ENCODE data around the gene RELB. TPM values are rescaled to one million over a fixed set of nuclear protein-coding genes. Genes with fewer than 3 reads are reported as not detected.

Gene RELB
- total RNA-seq, 1 experiment from 2014 or later, result 15.2 TPM

DNA sequence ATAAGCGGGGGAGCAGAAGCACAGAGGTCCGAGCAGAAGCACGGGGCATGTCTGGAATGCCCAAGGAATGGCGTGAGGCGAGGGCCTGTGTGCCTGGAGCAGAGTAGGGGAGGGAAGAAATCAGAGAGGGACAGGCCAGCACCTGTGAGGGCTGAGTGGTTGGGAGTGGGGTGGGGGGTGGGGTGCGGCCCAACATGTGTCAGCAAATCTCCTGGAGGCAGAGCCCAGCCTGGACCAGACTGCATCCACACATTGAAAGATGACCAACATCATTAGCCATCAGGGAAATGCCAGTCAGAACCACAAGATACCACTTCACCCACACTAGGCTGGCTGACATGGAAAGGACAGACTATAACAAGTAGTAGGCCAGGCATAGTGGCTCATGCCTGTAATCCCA, 48.8 kb downstream of the RELB start:
- Histone ChIP-seq H3K27me3 (ENCODE audit: low read length) (no peaks in the 10 kb centered on the region), H3K4me3 (ENCODE audit: low read length) (no peak overlapping the region), H3K79me2 (ENCODE audit: low read length) (peaks cover 39% of the 10 kb centered on the region), H3K9ac (ENCODE audit: low read length) (no peak overlapping the region), H3F3A (ENCODE audit: low read length, unreplicated experiment) (no peaks in the 10 kb centered on the region), H3K9me3 (ENCODE audit: low read length) (no peaks in the 10 kb centered on the region), H3K27ac (ENCODE audit: low read length) (no peak overlapping the region), H3K36me3 (ENCODE audit: low read depth, low read length) (peaks cover 9% of the 10 kb centered on the region; the same call in 1 of the 2 replicates), H3K9me2 (replicated peaks; ENCODE audit: low read length) (no peaks in the 10 kb centered on the region), H2AFZ (ENCODE audit: low read length) (no peak overlapping the region), H3K4me2 (ENCODE audit: low read length) (no peak overlapping the region), H4K20me1 (ENCODE audit: low read length) (no peaks in the 10 kb centered on the region; the same call in 1 of the 2 replicates), H3K4me1 (ENCODE audit: insufficient read depth, low read length) (no peaks in the 10 kb centered on the region)
- no TSS peak for BruUV-seq (replicated peaks)
- TF ChIP-seq EZH2 (IDR thresholded peaks at IDR 0.05; ENCODE audit: low read length, unreplicated experiment) (no peak), EZH2phosphoT487 (IDR thresholded peaks at IDR 0.05; ENCODE audit: borderline replicate concordance, low read length) (no peak)
- TF ChIP-seq, protein P1, sequence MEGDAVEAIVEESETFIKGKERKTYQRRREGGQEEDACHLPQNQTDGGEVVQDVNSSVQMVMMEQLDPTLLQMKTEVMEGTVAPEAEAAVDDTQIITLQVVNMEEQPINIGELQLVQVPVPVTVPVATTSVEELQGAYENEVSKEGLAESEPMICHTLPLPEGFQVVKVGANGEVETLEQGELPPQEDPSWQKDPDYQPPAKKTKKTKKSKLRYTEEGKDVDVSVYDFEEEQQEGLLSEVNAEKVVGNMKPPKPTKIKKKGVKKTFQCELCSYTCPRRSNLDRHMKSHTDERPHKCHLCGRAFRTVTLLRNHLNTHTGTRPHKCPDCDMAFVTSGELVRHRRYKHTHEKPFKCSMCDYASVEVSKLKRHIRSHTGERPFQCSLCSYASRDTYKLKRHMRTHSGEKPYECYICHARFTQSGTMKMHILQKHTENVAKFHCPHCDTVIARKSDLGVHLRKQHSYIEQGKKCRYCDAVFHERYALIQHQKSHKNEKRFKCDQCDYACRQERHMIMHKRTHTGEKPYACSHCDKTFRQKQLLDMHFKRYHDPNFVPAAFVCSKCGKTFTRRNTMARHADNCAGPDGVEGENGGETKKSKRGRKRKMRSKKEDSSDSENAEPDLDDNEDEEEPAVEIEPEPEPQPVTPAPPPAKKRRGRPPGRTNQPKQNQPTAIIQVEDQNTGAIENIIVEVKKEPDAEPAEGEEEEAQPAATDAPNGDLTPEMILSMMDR (conservative IDR thresholded peaks at IDR 0.05; ENCODE audit: low read depth, low read length), result no peak
- ChIA-PET CTCF (no interaction called here), POLR2A (ENCODE audit: unreplicated experiment) (no interaction called here)
- ATAC-seq, result no peak
- intact Hi-C loops (cut with micrococcal nuclease), result no loop called here
- DNase-seq, result no peak

DNA sequence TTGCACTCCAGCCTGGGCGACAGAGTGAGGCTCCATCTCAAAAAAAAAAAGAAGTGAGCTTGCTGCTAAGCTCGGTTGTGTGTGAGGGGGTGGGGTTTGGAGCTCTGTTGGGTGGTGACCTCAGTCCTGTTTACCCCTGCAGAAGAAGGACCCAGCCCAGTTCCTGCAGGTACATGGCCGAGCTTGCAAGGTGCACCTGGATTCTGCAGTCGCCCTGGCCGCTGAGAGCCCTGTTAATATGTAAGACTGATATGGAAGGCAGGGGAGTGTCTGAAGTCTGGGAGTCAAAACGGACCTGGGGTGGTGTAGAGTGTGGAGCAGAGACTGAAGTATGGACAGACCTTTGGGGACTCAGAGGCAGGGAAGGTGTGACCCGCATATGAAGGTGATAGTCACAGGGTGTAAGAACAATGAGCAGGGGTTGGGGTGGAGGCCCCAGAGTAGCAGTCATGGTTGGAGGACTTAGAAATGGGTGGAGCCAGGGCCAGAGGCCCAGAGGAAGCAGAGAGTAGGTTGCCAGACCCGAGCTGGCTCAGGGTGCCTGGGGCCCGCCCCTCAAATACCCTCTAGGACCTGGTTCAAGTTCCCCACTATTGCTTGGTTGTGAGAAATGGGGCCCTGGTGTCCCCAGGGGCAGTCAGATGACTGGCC, 50.8 kb downstream of the RELB start:
- Histone ChIP-seq H3F3A (ENCODE audit: low read length, unreplicated experiment) (no peaks in the 10 kb centered on the region), H3K9me3 (ENCODE audit: low read length) (no peaks in the 10 kb centered on the region), H2AFZ (ENCODE audit: low read length) (no peak overlapping the region), H3K9ac (ENCODE audit: low read length) (no peak overlapping the region), H3K36me3 (ENCODE audit: low read depth, low read length) (peaks cover 6% of the 10 kb centered on the region; the same call in 1 of the 2 replicates), H3K4me3 (ENCODE audit: low read length) (no peak overlapping the region), H3K27me3 (ENCODE audit: low read length) (no peaks in the 10 kb centered on the region), H3K27ac (ENCODE audit: low read length) (no peak overlapping the region), H4K20me1 (ENCODE audit: low read length) (no peaks in the 10 kb centered on the region; the same call in 1 of the 2 replicates), H3K79me2 (ENCODE audit: low read length) (peaks cover 22% of the 10 kb centered on the region), H3K9me2 (replicated peaks; ENCODE audit: low read length) (no peaks in the 10 kb centered on the region), H3K4me1 (ENCODE audit: insufficient read depth, low read length) (no peaks in the 10 kb centered on the region), H3K4me2 (ENCODE audit: low read length) (no peak overlapping the region)
- POLR2A ChIA-PET (ENCODE audit: unreplicated experiment), result no interaction called here
- intact Hi-C loops (cut with micrococcal nuclease), result no loop called here
- CTCF ChIA-PET, result no interaction called here
- DNase-seq (no peak), ATAC-seq (no peak)
- no TSS peak for BruUV-seq (replicated peaks)
- TF ChIP-seq, protein P1 (conservative IDR thresholded peaks at IDR 0.05; ENCODE audit: low read depth, low read length), result no peak
- TF ChIP-seq EZH2phosphoT487 (IDR thresholded peaks at IDR 0.05; ENCODE audit: borderline replicate concordance, low read length) (no peak), EZH2 (IDR thresholded peaks at IDR 0.05; ENCODE audit: low read length, unreplicated experiment) (no peak)

DNA sequence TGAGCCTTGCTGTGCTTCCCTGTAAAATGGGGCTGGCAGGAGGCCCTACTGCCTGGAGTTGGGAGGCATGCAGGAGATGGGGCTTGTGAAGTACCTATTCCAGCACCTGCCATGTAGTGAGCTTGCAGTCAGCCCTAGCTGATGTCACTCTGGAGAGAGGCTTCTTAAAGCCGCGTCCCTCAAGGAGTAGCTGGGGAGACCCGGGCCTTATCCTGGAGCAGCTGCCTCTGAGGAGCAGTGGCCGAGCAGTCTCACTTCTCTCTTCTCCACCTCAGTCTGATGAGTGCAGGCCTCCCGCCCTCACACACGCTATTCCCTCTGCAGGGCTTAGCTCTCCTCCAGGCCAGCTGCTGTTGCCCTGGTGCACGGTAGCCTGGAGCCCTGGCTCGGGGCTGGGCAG, 55.6 kb downstream of the RELB start:
- no peaks in the 10 kb centered on the region for H3K79me2 ChIP-seq (ENCODE audit: low read length)
- no peaks in the 10 kb centered on the region for H3F3A ChIP-seq (ENCODE audit: low read length, unreplicated experiment)
- BruUV-seq (replicated peaks), result no TSS peak
- intact Hi-C loops (cut with micrococcal nuclease), result no loop called here
- ATAC-seq, result no peak
- no peaks in the 10 kb centered on the region for H4K20me1 ChIP-seq (ENCODE audit: low read length)
- H3K27ac ChIP-seq (ENCODE audit: low read length), result no peak overlapping the region
- TF ChIP-seq EZH2phosphoT487 (IDR thresholded peaks at IDR 0.05; ENCODE audit: borderline replicate concordance, low read length) (no peak), EZH2 (IDR thresholded peaks at IDR 0.05; ENCODE audit: low read length, unreplicated experiment) (no peak)
- TF ChIP-seq, protein P1 (conservative IDR thresholded peaks at IDR 0.05; ENCODE audit: low read depth, low read length), result no peak
- H3K4me2 ChIP-seq (ENCODE audit: low read length), result no peak overlapping the region
- no peaks in the 10 kb centered on the region for H3K9me2 ChIP-seq (replicated peaks; ENCODE audit: low read length)
- no peak for DNase-seq
- H2AFZ ChIP-seq (ENCODE audit: low read length), result no peak overlapping the region
- H3K27me3 ChIP-seq (ENCODE audit: low read length), result no peaks in the 10 kb centered on the region
- peaks cover 29% of the 10 kb centered on the region for H3K36me3 ChIP-seq (ENCODE audit: low read depth, low read length)
- ChIA-PET CTCF (no interaction called here), POLR2A (ENCODE audit: unreplicated experiment) (no interaction called here)
- no peaks in the 10 kb centered on the region for H3K9me3 ChIP-seq (ENCODE audit: low read length)
- H3K4me3 ChIP-seq (ENCODE audit: low read length), result no peak overlapping the region
- no peaks in the 10 kb centered on the region for H3K4me1 ChIP-seq (ENCODE audit: insufficient read depth, low read length)
- no peak overlapping the region for H3K9ac ChIP-seq (ENCODE audit: low read length)
